H1 (cell line): ENCODE measurements around the gene RMRP. TPM values are rescaled to one million over a fixed set of nuclear protein-coding genes. Genes with fewer than 3 reads are reported as not detected.

Source experiments
- CTCF ChIA-PET: fragments of 300-600 bp; sonication (Branson Sonifier 250); formaldehyde crosslinking; loops from one replicate; lab custom pipeline; 2021; ENCODE audit not compliant: partially characterized antibody; lab: Charles Lee
- POLR2A ChIA-PET: fragments of 300-600 bp; sonication (Branson Sonifier 250); formaldehyde crosslinking; loops from one replicate; lab custom pipeline; 2021; ENCODE audit warnings: inconsistent platforms; ENCODE audit not compliant: partially characterized antibody; lab: Charles Lee
- DNase-seq, 2 experiments: peaks; one replicate each; pipeline versions ENCODE4 v3.0.0 to v3.0.0-alpha.2; 2010 to 2022; ENCODE audit warnings: low spot score in 2 of 2, low read depth in 1 of 2, mixed read lengths in 1 of 2
- FAIRE-seq: peaks from 2 replicates; lab custom pipeline; 2011; peaks lifted over from hg19 to GRCh38; lab: Jason Lieb, UNC
- H2AFZ ChIP-seq: 2 replicates; pipeline ENCODE4 v1.8.1; 2012; ENCODE audit warnings: low read length, inconsistent platforms
- H2AK5ac ChIP-seq: 2 replicates; pipeline ENCODE4 v1.6.1; 2013; ENCODE audit warnings: low read depth, low read length
- H2BK120ac ChIP-seq: replicated peaks from 2 replicates; pipeline ENCODE3; 2013; ENCODE audit warnings: low read depth, low read length, inconsistent platforms
- H2BK12ac ChIP-seq: 2 replicates; pipeline ENCODE4 v1.6.1; 2013; ENCODE audit warnings: low read depth, low read length
- H2BK15ac ChIP-seq: 2 replicates; pipeline ENCODE4 v1.6.1; 2013; ENCODE audit warnings: low read length
- H2BK20ac ChIP-seq: 2 replicates; pipeline ENCODE4 v1.6.1; 2013; ENCODE audit warnings: low read length
- H2BK5ac ChIP-seq: 2 replicates; pipeline ENCODE4 v1.6.1; 2013; ENCODE audit warnings: low read depth, low read length
- H3K14ac ChIP-seq: 2 replicates; pipeline ENCODE4 v1.6.1; 2013; ENCODE audit warnings: inconsistent platforms; ENCODE audit not compliant: insufficient read length
- H3K18ac ChIP-seq: 2 replicates; pipeline ENCODE4 v1.6.1; 2013; ENCODE audit warnings: low read length; ENCODE audit errors: extremely low read depth
- H3K23ac ChIP-seq: 2 replicates; pipeline ENCODE4 v1.6.1; 2013; ENCODE audit warnings: inconsistent platforms; ENCODE audit not compliant: insufficient read length
- H3K23me2 ChIP-seq: 2 replicates; pipeline ENCODE4 v1.6.1; 2013; ENCODE audit warnings: low read depth, low read length
- H3K27ac ChIP-seq: 2 replicates; pipeline ENCODE4 v1.6.1; 2011; ENCODE audit warnings: low read depth, low read length, inconsistent platforms
- H3K27me3 ChIP-seq, 4 experiments: replicated peaks in 1 of 4; 1 replicate in 1 of 4; 2 replicates in 3 of 4; pipeline versions ENCODE4 v1.6.1 to v1.8.1; 2011 to 2013; ENCODE audit warnings: low read length in 3 of 4, mild to moderate bottlenecking in 3 of 4, inconsistent platforms in 2 of 4, mixed read lengths in 2 of 4, moderate library complexity in 1 of 4; ENCODE audit not compliant: control insufficient read depth in 3 of 4, insufficient read depth in 3 of 4; ENCODE audit errors: extremely low read depth in 1 of 4
- H3K36me3 ChIP-seq, 4 experiments: 2 replicates each; pipeline versions ENCODE4 v1.6.1 to v1.8.1; 2011 to 2013; ENCODE audit warnings: mild to moderate bottlenecking in 4 of 4, low read length in 3 of 4, moderate library complexity in 2 of 4, control low read depth in 1 of 4, inconsistent platforms in 1 of 4; ENCODE audit not compliant: insufficient read depth in 4 of 4, control insufficient read depth in 2 of 4
- H3K4ac ChIP-seq: replicated peaks from 2 replicates; pipeline ENCODE3; 2013; ENCODE audit warnings: low read length, low read depth, mixed read lengths, inconsistent platforms; ENCODE audit not compliant: insufficient read length
- H3K4me1 ChIP-seq, 4 experiments: replicated peaks in 1 of 4; 1 replicate in 1 of 4; 2 replicates in 3 of 4; pipeline versions ENCODE4 v1.6.1 to v1.8.1; 2011 to 2013; ENCODE audit warnings: low read length in 3 of 4, inconsistent platforms in 2 of 4, mixed read lengths in 1 of 4; ENCODE audit not compliant: insufficient read depth in 4 of 4, control insufficient read depth in 3 of 4
- H3K4me2 ChIP-seq, 2 experiments: 2 replicates each; pipeline versions ENCODE4 v1.6.1 to v1.8.1; 2011 to 2013; ENCODE audit warnings: low read depth in 2 of 2, low read length in 2 of 2, control low read depth in 1 of 2, inconsistent platforms in 1 of 2, mild to moderate bottlenecking in 1 of 2; ENCODE audit not compliant: insufficient read depth in 1 of 2
- H3K4me3 ChIP-seq, 4 experiments: fragments of 200-600, 300-600 bp in 1 of 4; sonication (generic), shearing (Covaris generic), sonication (Bioruptor Twin) in 1 of 4; 2 replicates each; pipeline versions ENCODE4 v1.5.1 to v1.8.1; 2011 to 2016; ENCODE audit warnings: low read length in 4 of 4, low read depth in 3 of 4, control low read depth in 2 of 4, inconsistent platforms in 2 of 4, mild to moderate bottlenecking in 2 of 4, mixed read lengths in 1 of 4, moderate library complexity in 1 of 4; ENCODE audit not compliant: insufficient read depth in 2 of 4; ENCODE audit errors: extremely low read depth in 1 of 4
- H3K56ac ChIP-seq: replicated peaks from 2 replicates; pipeline ENCODE3; 2013; ENCODE audit warnings: low read depth, mild to moderate bottlenecking, mixed read lengths, low read length, inconsistent platforms; ENCODE audit not compliant: insufficient read length
- H3K79me1 ChIP-seq: 2 replicates; pipeline ENCODE4 v1.6.1; 2013; ENCODE audit warnings: low read depth, low read length, control low read depth
- H3K79me2 ChIP-seq, 2 experiments: 2 replicates each; pipeline versions ENCODE4 v1.6.1 to v1.8.1; 2012 to 2013; ENCODE audit warnings: low read length in 2 of 2, mild to moderate bottlenecking in 2 of 2, inconsistent platforms in 1 of 2; ENCODE audit not compliant: insufficient read depth in 2 of 2, control insufficient read depth in 1 of 2
- H3K9ac ChIP-seq, 4 experiments: replicated peaks in 1 of 4; 1 replicate in 1 of 4; 2 replicates in 3 of 4; pipeline versions ENCODE4 v1.6.1 to v1.8.1; 2011 to 2013; ENCODE audit warnings: low read depth in 3 of 4, low read length in 3 of 4, control low read depth in 2 of 4, mild to moderate bottlenecking in 2 of 4, moderate library complexity in 2 of 4, inconsistent platforms in 1 of 4; ENCODE audit errors: extremely low read depth in 1 of 4
- H3K9me3 ChIP-seq, 2 experiments: 2 replicates each; pipeline versions ENCODE4 v1.6.1 to v1.8.1; 2012 to 2013; ENCODE audit warnings: mild to moderate bottlenecking in 2 of 2, moderate library complexity in 2 of 2, control low read depth in 1 of 2, inconsistent platforms in 1 of 2, low read depth in 1 of 2, low read length in 1 of 2, mixed read lengths in 1 of 2; ENCODE audit not compliant: insufficient read depth in 2 of 2
- H4K20me1 ChIP-seq, 2 experiments: replicated peaks in 1 of 2; 2 replicates each; pipeline versions ENCODE3 to v1.8.1; 2011 to 2013; ENCODE audit warnings: inconsistent platforms in 2 of 2, low read length in 2 of 2, mild to moderate bottlenecking in 1 of 2; ENCODE audit not compliant: insufficient read depth in 2 of 2, control insufficient read depth in 1 of 2
- H4K5ac ChIP-seq: 2 replicates; pipeline ENCODE4 v1.6.1; 2013; ENCODE audit warnings: low read length, low read depth, mixed read lengths, inconsistent platforms; ENCODE audit not compliant: insufficient read length
- H4K8ac ChIP-seq: 2 replicates; pipeline ENCODE4 v1.8.0; 2013; ENCODE audit warnings: mild to moderate bottlenecking, moderate library complexity, low read length, inconsistent platforms; ENCODE audit not compliant: insufficient read depth; ENCODE audit errors: extremely low read depth
- H4K91ac ChIP-seq: replicated peaks from 2 replicates; pipeline ENCODE3; 2013; ENCODE audit warnings: low read length, mixed read lengths, inconsistent platforms; ENCODE audit not compliant: insufficient read length
- JUN ChIP-seq: IDR thresholded peaks from 2 replicates; pipeline ENCODE4 v1.6.1; 2011; ENCODE audit warnings: low read depth, mild to moderate bottlenecking, improper control_type of control experiment, low read length
- SP2 ChIP-seq: IDR thresholded peaks from 2 replicates; pipeline ENCODE4 v1.6.1; 2012; ENCODE audit warnings: mild to moderate bottlenecking, low read length, inconsistent platforms
- WGBS, 2 experiments: shearing (Covaris generic) in 1 of 2; methylation state at CpG; one replicate each; pipeline versions ENCODE4 v1.1.6 to v1.1.7; 2013 to 2015; ENCODE audit warnings: low lambda C conversion rate in 2 of 2, mixed read lengths in 2 of 2, inconsistent platforms in 1 of 2, low coverage in 1 of 2, missing lambda C conversion rate in 1 of 2; ENCODE audit not compliant: insufficient replicate concordance in 2 of 2, insufficient coverage in 1 of 2, insufficient read length in 1 of 2; ENCODE audit errors: extremely low coverage in 1 of 2, missing lambda C conversion rate in 1 of 2; 5-methylcytosine and 5-hydroxymethylcytosine counted together
- polyA plus RNA-seq, 7 experiments: library from polyadenylated mRNA; depleted of rRNA in 3 of 7; stranded (reverse) in 5 of 7; unstranded in 2 of 7; fragments of >200 nt in 5 of 7; fragments of 200-250 nt in 2 of 7; gene quantifications; 1 replicate in 5 of 7; 2 replicates in 1 of 7; 4 replicates in 1 of 7; pipeline versions ENCODE4 v1.2.1 to v1.2.3, GENCODE V29; 2011 to 2013; ENCODE audit warnings: missing spikeins in 2 of 7, mixed read lengths in 2 of 7
- total RNA-seq: library from RNA; stranded (reverse); fragmentation: NEBNext Ultra II Directional; extraction: Animal tissue kit (Norgen Biotek cat#: 25700); gene quantifications from 2 replicates; pipeline ENCODE4 v1.2.1, GENCODE V29; 2021

Gene RMRP
- total and polyA plus RNA-seq, 2 of the 8 experiments (the other 6 are each of a cell fraction or from before 2014, with no cell fraction given) = 169 to 14,987 TPM

- CTCF ChIA-PET = interaction anchor here (0.5 to 14.1 kb wide), 9 partner anchors 9 to 154 kb away, joined by 3 to 347 read pairs (median 4); partner anchors contain the start of genes ARHGEF39, CCDC107 and RMRP
- H4K20me1 ChIP-seq = peaks cover 8 to 9% of the 10 kb centered on the region in 2 experiments
- H3K14ac ChIP-seq = no peak overlapping the region
- no peak for FAIRE-seq
- no peak overlapping the region for H4K91ac ChIP-seq
- DNase-seq = no peak
- no peak overlapping the region for H3K56ac ChIP-seq
- peak overlapping the region in 1 of 4 experiments; percentile 99; a peak in 2 of 8 replicates for H3K4me3 ChIP-seq
- no peak overlapping the region for H2BK20ac ChIP-seq
- H3K18ac ChIP-seq = no peak overlapping the region; the same call in none of the 2 replicates
- TF ChIP-seq JUN (no peak), SP2 (no peak)
- no peak overlapping the region for H3K27ac ChIP-seq
- peaks cover 12% of the 10 kb centered on the region for H3K23me2 ChIP-seq
- H2AK5ac ChIP-seq = no peak overlapping the region
- no peak overlapping the region; the same call in 1 of the 2 replicates for H2BK5ac ChIP-seq
- no peak overlapping the region for H2AFZ ChIP-seq
- POLR2A ChIA-PET = interaction anchor here (0.7 to 14.9 kb wide), 16 partner anchors 7 to 134 kb away, joined by 3 to 158 read pairs (median 4); partner anchors contain the start of genes ARHGEF39, CA9, CREB3 and TLN1
- no peak overlapping the region for H3K9ac ChIP-seq
- no peak overlapping the region for H2BK12ac ChIP-seq
- H3K23ac ChIP-seq = no peak overlapping the region
- peak overlapping the region; percentile 84 to 90 for H3K4me2 ChIP-seq
- H4K5ac ChIP-seq = no peak overlapping the region
- no peak overlapping the region for H2BK120ac ChIP-seq
- no peaks in the 10 kb centered on the region for H3K27me3 ChIP-seq
- no peak overlapping the region for H2BK15ac ChIP-seq
- 83% methylated on average over 1 of the region's 2 CpGs; no CpG with 5 or more reads in 1 of the 2 experiments for WGBS, 2 experiments
- H3K79me2 ChIP-seq = peaks cover 0 to 21% of the 10 kb centered on the region in 2 experiments; a peak in 2 of 4 replicates
- H3K4me1 ChIP-seq = peaks cover 6 to 15% (median 8%) of the 10 kb centered on the region in 4 experiments; a peak in 6 of 7 replicates
- no peak overlapping the region for H4K8ac ChIP-seq
- H3K79me1 ChIP-seq = peaks cover 2% of the 10 kb centered on the region; the same call in 1 of the 2 replicates
- no peaks in the 10 kb centered on the region for H3K9me3 ChIP-seq
- H3K4ac ChIP-seq = no peak overlapping the region
- peaks cover 14 to 34% (median 28%) of the 10 kb centered on the region in 4 experiments for H3K36me3 ChIP-seq
Observed at GRCh38 chr9:35687972-35688557, 30.2 kb upstream of the RMRP start.
